ENCODE results near the gene CCL22. TPM values are rescaled to one million over a fixed set of nuclear protein-coding genes. Genes with fewer than 3 reads are reported as not detected.
A peak's percentile ranks its signal among the peaks of the same experiment; 100 is the strongest.

Gene CCL22
- total and polyA plus RNA-seq, 9 donors, result 0.06 to 0.19 (median 0.10) TPM; not detected in 5

DNA sequence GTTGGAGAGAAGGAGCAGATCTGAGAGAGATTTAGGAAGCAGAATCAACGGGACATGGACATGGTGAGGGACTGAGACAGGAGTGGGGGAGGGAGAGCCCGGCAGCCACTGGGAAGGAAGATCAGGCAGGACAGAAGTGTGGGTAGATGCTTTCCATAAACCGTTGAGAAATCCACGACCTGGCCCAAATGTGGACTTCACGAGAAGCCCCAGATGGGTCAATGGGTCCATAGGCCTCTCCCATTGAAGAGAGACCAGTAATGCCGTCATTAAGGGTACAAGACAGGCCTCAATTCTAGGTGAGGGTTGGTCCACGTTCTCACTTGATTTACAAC is 530 bp upstream of the CCL22 start:
- H3K9me3 ChIP-seq (replicated peaks; ENCODE audit: control insufficient read depth, low read depth, low read length), result no peaks in the 10 kb centered on the region
- DNase-seq, result no peak
- 80% methylated on average over 6 of the region's 7 CpGs for WGBS (ENCODE audit: insufficient coverage)

DNA sequence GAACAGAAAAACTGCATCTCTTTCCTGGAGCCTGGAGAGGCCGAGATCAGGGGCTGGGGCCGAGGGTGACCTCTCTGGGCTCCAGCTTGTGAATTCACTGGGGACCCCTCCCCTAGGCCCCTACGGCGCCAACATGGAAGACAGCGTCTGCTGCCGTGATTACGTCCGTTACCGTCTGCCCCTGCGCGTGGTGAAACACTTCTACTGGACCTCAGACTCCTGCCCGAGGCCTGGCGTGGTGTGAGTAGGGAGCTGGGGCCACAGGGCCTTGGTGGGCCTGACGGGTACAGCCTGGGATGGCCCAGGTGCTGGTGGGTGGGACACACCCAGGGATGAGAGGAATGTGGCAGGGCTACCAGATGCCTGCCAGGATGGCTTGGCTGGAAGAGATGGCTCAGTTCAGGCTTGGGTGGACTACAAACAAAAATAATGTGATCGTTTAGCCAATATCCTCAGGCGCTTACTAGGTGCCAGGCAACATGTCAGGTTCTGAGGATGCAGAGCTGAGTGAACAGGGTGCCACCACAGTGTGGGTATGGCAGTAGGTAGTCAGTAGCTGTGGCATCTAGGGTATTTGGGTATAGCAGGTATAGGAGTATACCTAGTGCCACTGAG is 1.8 kb downstream of the CCL22 start:
- Histone ChIP-seq H3K9me3 (replicated peaks; ENCODE audit: control insufficient read depth, low read depth, low read length) (no peaks in the 10 kb centered on the region), H3K36me3 (ENCODE audit: control insufficient read depth, insufficient read depth, low read length) (no peaks in the 10 kb centered on the region), H3K27me3 (ENCODE audit: control insufficient read depth, insufficient read depth, low read length) (peaks cover 2% of the 10 kb centered on the region), H3K4me1 (ENCODE audit: control insufficient read depth, insufficient read depth, low read length) (no peaks in the 10 kb centered on the region), H3K4me3 (ENCODE audit: low read length) (no peak overlapping the region), H3K27ac (ENCODE audit: low read length) (no peak overlapping the region)
- WGBS (ENCODE audit: insufficient coverage), result 93% methylated on average over 14 of the region's 16 CpGs
- no peak for DNase-seq

More for the DNA sequence above, 530 bp upstream of the CCL22 start:
- H3K4me1 ChIP-seq (ENCODE audit: control insufficient read depth, insufficient read depth, low read length), result no peaks in the 10 kb centered on the region
- no peaks in the 10 kb centered on the region for H3K36me3 ChIP-seq (ENCODE audit: control insufficient read depth, insufficient read depth, low read length)
- peaks cover 2% of the 10 kb centered on the region for H3K27me3 ChIP-seq (ENCODE audit: control insufficient read depth, insufficient read depth, low read length)
- no peak overlapping the region for H3K4me3 ChIP-seq (ENCODE audit: low read length)
- no peak overlapping the region for H3K27ac ChIP-seq (ENCODE audit: low read length)

DNA sequence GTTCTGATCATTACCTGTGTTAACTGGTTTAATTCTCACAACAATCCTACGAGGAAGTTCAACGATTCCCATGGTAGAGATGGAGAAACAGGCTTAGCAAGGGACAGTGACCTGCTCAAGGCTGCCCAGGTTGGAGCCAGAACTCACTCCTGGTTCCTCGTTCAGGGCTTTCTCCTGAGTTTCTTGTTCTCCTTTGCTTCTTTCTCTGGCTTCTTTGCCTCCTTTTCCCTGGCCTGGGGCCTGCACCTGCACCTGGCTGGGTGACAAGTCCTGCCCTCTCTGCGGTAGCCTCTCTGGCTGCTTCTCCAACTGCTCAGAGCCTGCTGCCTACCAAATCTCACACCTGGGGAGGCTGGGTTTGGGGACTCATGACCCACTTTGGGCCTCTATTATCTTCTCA is 2.8 kb downstream of the CCL22 start:
- peaks cover 1% of the 10 kb centered on the region for H3K4me1 ChIP-seq (ENCODE audit: control insufficient read depth, insufficient read depth, low read length)
- H3K9me3 ChIP-seq (replicated peaks; ENCODE audit: control insufficient read depth, low read depth, low read length), result no peaks in the 10 kb centered on the region
- WGBS (ENCODE audit: insufficient coverage), result 66% methylated on average over 2 of the region's 4 CpGs
- no peak overlapping the region for H3K4me3 ChIP-seq (ENCODE audit: low read length)
- H3K27me3 ChIP-seq (ENCODE audit: control insufficient read depth, insufficient read depth, low read length), result peaks cover 2% of the 10 kb centered on the region
- no peak overlapping the region for H3K27ac ChIP-seq (ENCODE audit: low read length)
- H3K36me3 ChIP-seq (ENCODE audit: control insufficient read depth, insufficient read depth, low read length), result no peaks in the 10 kb centered on the region
- no peak for DNase-seq

DNA sequence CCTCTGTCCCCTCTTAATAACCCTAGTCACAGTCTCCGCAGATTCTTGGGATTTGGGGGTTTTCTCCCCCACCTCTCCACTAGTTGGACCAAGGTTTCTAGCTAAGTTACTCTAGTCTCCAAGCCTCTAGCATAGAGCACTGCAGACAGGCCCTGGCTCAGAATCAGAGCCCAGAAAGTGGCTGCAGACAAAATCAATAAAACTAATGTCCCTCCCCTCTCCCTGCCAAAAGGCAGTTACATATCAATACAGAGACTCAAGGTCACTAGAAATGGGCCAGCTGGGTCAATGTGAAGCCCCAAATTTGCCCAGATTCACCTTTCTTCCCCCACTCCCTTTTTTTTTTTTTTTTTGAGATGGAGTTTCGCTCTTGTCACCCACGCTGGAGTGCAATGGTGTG is 5.6 kb downstream of the CCL22 start:
- no peak overlapping the region for H3K27ac ChIP-seq (ENCODE audit: low read length)
- peaks cover 6% of the 10 kb centered on the region for H3K4me1 ChIP-seq (ENCODE audit: control insufficient read depth, insufficient read depth, low read length)
- DNase-seq, result no peak
- H3K27me3 ChIP-seq (ENCODE audit: control insufficient read depth, insufficient read depth, low read length), result peaks cover 2% of the 10 kb centered on the region
- no peaks in the 10 kb centered on the region for H3K9me3 ChIP-seq (replicated peaks; ENCODE audit: control insufficient read depth, low read depth, low read length)
- WGBS (ENCODE audit: insufficient coverage), result 86% methylated on average over 1 of the region's 3 CpGs
- no peak overlapping the region for H3K4me3 ChIP-seq (ENCODE audit: low read length)
- H3K36me3 ChIP-seq (ENCODE audit: control insufficient read depth, insufficient read depth, low read length), result no peaks in the 10 kb centered on the region

DNA sequence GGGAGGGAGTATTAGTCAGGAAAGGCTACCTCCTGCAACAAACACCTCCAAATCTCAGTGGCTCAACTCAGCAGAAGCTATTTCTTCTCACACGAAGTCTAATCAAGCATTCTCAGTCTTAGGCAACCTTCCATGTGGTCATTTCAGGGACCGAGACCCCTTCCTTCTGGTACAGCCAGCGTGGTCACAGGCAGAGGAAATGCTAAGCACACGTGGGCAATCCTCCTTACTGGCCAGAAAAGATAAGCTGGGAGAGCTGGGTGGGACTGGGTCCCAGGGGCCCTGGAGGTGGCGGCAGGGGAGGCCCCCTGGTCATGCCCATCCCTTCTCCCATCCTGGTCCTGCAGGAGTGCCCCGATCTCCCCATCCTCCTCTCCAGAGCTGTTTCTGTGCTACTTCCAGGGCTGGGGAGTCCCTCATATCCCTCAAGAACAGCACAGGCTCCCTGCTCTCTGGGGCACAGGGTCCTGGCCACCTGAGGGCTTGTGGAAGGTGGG is 8.0 kb downstream of the CCL22 start:
- 30% methylated on average over 2 of the region's 6 CpGs for WGBS (ENCODE audit: insufficient coverage)
- H3K27ac ChIP-seq (ENCODE audit: low read length), result no peak overlapping the region
- no peaks in the 10 kb centered on the region for H3K36me3 ChIP-seq (ENCODE audit: control insufficient read depth, insufficient read depth, low read length)

DNA sequence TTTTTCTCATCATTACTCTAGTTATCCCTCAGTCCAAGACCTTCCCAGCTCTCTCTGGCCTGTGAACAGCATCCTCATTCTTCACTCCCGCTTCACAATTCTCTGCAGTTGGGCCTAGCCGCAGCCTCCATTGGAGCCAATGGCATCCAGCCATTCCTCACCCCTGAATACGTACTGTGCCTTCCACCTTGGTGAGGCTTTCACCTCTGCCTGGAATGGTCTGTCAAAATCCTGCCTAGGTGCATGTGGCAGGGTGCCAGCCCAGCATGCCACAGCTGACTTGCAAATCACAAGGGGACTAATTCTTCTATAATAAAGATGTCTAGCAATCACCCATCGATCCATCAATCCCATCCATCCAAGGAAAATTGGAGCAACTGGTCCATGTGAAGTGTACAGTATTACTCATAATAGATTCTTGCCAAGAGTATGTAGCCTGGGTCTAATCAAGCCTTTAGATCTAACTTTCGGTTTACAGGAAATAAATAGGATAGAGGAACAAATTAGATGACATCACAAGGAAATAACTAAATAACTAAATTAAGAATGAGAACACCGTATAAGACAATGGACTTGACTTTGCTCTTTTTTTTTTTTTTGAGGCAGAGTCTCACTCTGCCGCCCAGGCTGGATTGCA is 8.7 kb downstream of the CCL22 start:
- 63% methylated on average over 4 of the region's 7 CpGs for WGBS (ENCODE audit: insufficient coverage)
- Histone ChIP-seq H3K27me3 (ENCODE audit: control insufficient read depth, insufficient read depth, low read length) (peaks cover 3% of the 10 kb centered on the region), H3K9me3 (replicated peaks; ENCODE audit: control insufficient read depth, low read depth, low read length) (no peaks in the 10 kb centered on the region), H3K4me3 (ENCODE audit: low read length) (no peak overlapping the region), H3K27ac (ENCODE audit: low read length) (no peak overlapping the region), H3K4me1 (ENCODE audit: control insufficient read depth, insufficient read depth, low read length) (peaks cover 11% of the 10 kb centered on the region), H3K36me3 (ENCODE audit: control insufficient read depth, insufficient read depth, low read length) (no peaks in the 10 kb centered on the region)
- DNase-seq, result no peak

More for the DNA sequence above, 8.0 kb downstream of the CCL22 start:
- Histone ChIP-seq H3K4me3 (ENCODE audit: low read length) (no peak overlapping the region), H3K4me1 (ENCODE audit: control insufficient read depth, insufficient read depth, low read length) (peaks cover 6% of the 10 kb centered on the region), H3K9me3 (replicated peaks; ENCODE audit: control insufficient read depth, low read depth, low read length) (no peaks in the 10 kb centered on the region), H3K27me3 (ENCODE audit: control insufficient read depth, insufficient read depth, low read length) (peaks cover 3% of the 10 kb centered on the region)
- no peak for DNase-seq

DNA sequence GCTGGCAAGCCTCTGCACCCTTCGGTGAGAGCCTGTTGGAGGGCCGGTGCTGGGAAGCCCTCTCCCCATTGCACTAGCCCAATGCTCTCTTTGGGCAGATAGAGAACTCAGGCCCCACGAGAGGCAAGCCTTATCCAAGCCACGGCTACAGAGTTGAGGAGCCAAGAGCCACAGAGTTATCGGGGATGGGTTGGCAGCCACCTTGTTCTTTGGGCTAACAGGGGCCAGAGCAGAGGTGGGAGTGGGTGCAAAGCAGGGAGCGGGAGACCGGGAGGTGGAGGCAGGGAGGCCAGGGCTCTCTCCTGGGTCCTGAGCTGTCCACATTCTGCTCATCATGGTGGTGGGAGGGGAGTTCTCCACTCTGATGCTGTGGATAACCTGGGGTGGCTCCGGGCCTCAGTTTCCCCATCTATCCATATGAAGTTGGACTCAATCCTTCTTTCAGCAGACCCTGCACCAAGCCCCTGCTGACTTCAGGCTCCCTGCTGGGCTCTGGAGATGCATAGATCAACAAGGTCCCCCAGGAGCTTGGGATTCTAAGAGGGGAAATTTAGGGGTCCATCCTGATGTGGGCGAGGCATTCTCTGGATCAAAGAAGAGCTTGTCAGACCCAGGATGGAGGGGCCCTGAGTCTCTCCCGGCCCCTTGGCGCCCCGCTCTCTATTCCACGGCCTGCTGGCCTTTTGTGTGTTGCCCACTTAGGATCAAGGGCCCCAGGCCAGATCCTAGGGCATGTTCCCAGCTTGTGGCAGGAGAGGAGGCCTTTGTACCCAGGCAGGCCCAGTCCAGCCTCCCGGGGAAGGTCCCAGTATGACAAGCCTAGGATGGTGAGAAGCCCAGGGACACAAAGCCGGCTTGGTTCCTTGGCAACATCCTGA is 13.2 kb downstream of the CCL22 start:
- WGBS (ENCODE audit: insufficient coverage), result 62% methylated on average over 10 of the region's 15 CpGs
- peak overlapping the region; percentile 45 for H3K4me3 ChIP-seq (ENCODE audit: low read length)
- peaks cover 20% of the 10 kb centered on the region for H3K4me1 ChIP-seq (ENCODE audit: control insufficient read depth, insufficient read depth, low read length)
- no peaks in the 10 kb centered on the region for H3K36me3 ChIP-seq (ENCODE audit: control insufficient read depth, insufficient read depth, low read length)
- H3K27ac ChIP-seq (ENCODE audit: low read length), result peak overlapping the region; percentile 59
- no peak for DNase-seq
- no peaks in the 10 kb centered on the region for H3K9me3 ChIP-seq (replicated peaks; ENCODE audit: control insufficient read depth, low read depth, low read length)
- peaks cover 5% of the 10 kb centered on the region for H3K27me3 ChIP-seq (ENCODE audit: control insufficient read depth, insufficient read depth, low read length)

DNA sequence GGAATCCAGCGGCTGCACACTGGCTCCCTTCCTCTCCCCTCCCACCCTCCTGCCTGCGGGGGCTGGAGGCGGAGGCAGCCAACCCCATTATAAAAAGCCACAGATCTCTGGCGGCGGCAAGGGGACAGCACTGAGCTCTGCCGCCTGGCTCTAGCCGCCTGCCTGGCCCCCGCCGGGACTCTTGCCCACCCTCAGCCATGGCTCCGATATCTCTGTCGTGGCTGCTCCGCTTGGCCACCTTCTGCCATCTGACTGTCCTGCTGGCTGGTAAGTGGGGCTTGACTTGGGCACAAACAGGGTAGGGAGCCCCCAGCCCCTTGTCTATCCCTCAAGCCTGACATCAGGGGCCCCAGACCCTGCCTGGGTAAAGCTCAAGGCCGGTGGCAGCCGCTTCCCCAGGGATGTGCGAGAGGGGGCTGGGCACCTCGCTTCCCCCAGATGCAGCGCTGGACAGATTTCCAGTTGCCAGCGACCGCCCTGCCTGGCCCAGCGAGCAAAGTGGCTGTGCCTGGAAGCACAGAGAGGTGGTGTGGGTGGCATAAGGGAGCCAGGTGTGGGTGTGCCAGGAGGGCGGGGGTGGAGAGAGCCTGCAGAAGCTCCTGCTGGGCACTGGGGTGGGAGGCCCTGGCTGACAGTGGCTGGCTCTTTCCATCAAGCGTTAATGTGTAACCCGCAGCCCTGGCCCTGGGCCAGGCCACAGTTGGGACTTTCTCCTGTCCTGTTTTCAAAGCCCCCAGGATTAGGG is 14.0 kb downstream of the CCL22 start, which contains the start of gene CX3CL1:
CX3CL1 (plus strand) TSS at position 119 of the 745 bp plus-strand sequence; CDS start at position 198, 79 bp downstream.
- Histone ChIP-seq H3K27me3 (ENCODE audit: control insufficient read depth, insufficient read depth, low read length) (peaks cover 5% of the 10 kb centered on the region), H3K4me1 (ENCODE audit: control insufficient read depth, insufficient read depth, low read length) (peaks cover 19% of the 10 kb centered on the region), H3K4me3 (ENCODE audit: low read length) (peak within 1 kb of the TSS; percentile 45), H3K36me3 (ENCODE audit: control insufficient read depth, insufficient read depth, low read length) (no peaks in the 10 kb centered on the region), H3K9me3 (replicated peaks; ENCODE audit: control insufficient read depth, low read depth, low read length) (no peaks in the 10 kb centered on the region), H3K27ac (ENCODE audit: low read length) (peak within 1 kb of the TSS; percentile 65)
- WGBS (ENCODE audit: insufficient coverage), result 16% methylated on average over 22 of the region's 23 CpGs
- DNase-seq, result peak; percentile 77

DNA sequence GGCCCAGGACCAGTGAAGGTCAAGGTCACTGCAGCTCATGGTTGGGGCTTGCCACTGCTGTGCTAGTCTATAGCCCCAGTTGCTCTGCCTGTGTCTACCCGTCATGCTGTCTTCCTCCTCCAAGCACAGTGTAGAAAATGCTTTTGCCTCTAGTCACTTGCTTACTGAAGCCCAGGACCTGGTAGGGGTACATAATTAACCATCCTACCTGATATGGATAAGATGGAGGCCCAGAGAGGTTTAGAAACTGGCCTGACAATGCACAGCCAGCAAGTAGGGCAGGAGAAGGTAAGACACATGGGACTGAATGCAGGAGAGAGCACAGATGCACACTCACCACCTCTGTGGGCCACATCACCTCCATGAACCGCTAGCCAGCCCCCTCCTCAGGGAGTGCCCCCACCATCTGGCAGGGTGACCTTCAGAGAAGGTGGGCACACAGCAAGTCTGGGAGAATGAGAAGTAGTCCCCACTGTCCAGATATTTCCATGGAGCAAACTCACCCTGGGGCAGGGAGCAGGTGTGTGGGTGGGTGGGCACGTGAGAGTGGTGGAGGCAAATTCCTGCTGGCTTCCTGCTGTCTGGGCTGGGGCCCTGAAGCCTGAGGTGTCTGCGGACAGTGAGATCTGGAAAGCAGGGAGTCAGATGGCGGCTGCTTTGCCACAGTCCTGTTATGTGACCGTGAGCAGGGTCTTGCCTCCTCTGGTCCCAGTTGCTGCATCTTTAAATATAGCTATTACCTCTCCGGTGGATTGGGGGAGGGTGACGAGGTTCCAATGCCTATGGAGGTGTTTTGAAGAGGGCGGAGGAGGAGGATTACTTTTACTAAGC is 14.7 kb downstream of the CCL22 start:
- Histone ChIP-seq H3K4me3 (ENCODE audit: low read length) (peak overlapping the region; percentile 45), H3K27ac (ENCODE audit: low read length) (no peak overlapping the region), H3K27me3 (ENCODE audit: control insufficient read depth, insufficient read depth, low read length) (peaks cover 5% of the 10 kb centered on the region), H3K4me1 (ENCODE audit: control insufficient read depth, insufficient read depth, low read length) (peaks cover 19% of the 10 kb centered on the region), H3K9me3 (replicated peaks; ENCODE audit: control insufficient read depth, low read depth, low read length) (no peaks in the 10 kb centered on the region), H3K36me3 (ENCODE audit: control insufficient read depth, insufficient read depth, low read length) (no peaks in the 10 kb centered on the region)
- 54% methylated on average over 3 of the region's 9 CpGs for WGBS (ENCODE audit: insufficient coverage)
- DNase-seq, result no peak

Measured in muscle of leg (tissue), 11 donors.